Dedifferentiated amniotic fluid mesenchymal stem cell (primary cell): Measurements from ENCODE around the gene MATCAP1.

Experiments
- DNase-seq: peaks from one replicate; pipeline ENCODE4 v3.0.0-alpha.2; 2016; ENCODE audit errors: extremely low spot score

MATCAP1 gene

DNA sequence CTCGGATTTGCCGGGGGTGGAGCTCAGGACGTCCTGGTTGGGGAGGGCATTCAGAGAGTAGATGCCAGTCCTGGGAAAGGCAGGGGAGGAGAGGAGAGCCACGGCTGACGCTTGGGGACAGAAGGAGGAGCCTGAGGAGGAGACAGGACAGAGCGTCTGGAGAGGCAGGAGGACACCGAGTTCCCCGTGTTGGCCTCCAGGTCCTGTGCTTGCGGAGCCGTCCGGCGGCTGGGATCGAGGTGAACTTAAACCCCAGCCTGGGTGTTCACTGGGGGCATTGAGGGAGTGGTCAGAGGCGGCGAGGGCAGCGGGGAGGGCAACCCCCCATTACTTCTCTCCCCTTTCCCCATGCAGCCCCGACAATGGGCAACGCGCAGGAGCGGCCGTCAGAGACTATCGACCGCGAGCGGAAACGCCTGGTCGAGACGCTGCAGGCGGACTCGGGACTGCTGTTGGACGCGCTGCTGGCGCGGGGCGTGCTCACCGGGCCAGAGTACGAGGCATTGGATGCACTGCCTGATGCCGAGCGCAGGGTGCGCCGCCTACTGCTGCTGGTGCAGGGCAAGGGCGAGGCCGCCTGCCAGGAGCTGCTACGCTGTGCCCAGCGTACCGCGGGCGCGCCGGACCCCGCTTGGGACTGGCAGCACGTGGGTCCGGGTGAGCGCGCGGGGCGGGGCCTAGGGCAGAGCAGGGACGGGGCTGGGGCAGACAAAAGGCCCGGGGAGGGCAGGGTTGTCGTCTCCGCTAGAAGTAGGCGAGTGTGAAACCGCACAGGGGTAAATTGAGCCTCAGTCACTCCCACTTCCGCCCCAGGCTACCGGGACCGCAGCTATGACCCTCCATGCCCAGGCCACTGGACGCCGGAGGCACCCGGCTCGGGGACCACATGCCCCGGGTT, 9.7 kb downstream of the MATCAP1 start:
- DNase-seq, result peak; percentile 76

DNA sequence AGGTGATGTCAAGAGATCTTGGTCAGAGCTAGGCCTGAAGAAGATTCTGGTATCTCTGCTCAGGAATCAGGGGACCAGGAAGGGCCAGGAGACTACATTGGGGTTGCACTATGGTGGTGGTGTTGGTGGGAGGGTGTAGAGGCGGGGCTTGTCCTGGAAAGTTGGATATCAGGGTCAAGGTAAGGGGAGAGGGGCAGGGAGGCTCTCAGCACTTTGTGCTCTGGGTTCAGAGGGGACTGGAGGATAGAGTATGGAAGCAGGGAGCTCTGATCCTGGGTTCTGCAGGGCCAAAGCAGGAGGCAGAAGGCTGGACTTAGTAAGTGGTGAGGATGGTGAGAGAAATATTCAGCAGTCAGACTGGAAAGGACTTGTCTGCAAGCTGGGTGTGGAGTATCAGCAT, 10.4 kb downstream of the MATCAP1 start:
- DNase-seq, result no peak

DNA sequence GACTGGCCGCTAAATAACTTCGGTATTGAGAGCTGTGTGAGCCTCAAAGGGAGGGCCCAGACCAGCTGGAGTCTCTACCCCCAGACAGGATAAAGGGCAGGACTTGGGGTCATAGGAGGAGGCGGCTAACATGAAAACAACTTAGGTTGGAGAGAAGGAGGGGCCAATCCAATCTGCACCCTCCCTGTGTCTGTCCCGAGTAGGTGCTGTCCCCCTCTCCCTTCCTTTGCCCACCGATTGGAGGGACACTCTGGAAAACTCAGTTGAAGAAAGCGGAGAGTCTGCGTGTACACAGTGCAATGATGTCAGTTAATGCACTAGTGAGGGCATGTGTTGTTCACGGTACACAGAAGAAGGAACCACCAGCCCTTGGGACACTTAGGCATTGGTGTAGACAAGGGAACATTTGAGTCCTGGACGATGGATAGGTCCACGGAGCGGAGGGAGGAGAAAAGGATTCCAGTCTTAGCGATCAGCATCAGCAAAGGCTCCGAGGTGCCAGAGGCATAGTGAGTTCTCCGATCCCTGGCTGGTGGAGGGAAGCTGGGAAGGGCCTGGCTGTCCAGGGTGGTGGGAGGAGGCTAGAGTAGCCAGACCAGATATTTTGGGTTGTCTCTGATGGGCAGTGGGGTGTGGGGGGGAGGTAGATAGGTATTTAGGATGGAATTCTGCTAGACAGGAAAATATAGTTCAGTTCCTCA, 12.7 kb downstream of the MATCAP1 start:
- no peak for DNase-seq

DNA sequence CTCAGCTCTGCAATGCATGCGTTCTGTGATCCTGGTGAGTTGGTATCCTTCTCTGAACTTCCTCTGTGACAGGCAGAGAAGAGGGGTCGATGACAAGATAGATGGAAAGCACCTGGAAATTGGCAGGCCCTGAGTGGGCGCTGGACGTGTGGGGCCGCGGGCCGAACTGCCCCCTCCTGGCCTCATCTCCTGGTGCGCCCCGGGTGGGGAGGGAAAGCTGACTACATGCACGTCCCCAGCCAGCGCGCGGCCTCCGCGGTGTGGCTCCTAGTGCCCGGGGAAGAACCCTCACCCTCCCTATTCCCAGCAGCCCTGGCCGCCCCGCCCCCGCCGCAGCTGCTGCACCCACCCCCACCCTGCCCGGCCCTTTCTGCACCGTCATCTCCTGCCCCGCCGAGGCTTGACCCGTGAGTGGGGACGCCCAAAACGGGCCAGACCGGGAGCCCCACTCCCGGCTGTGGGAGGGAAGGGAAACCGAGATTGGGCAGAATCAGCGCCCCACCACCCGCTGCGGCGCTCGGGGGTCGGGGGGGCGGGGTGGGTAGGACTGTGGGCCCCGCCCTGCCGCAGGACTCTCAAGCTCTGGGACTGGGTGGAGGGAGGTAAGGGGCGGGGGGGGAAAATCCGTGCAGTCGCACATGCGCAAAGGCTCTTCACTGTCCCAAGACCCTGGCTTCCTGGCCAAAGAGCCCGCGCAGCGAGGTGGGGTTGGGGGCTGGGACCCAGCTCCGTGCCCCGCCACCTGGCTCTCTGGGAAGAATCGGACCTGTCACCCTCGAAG, 13.4 kb downstream of the MATCAP1 start, which contains the start of gene NOL3:
Gene NOL3 (plus strand): TSS at position 371 of the 781 bp plus-strand sequence.
- DNase-seq, result peak; percentile 75

DNA sequence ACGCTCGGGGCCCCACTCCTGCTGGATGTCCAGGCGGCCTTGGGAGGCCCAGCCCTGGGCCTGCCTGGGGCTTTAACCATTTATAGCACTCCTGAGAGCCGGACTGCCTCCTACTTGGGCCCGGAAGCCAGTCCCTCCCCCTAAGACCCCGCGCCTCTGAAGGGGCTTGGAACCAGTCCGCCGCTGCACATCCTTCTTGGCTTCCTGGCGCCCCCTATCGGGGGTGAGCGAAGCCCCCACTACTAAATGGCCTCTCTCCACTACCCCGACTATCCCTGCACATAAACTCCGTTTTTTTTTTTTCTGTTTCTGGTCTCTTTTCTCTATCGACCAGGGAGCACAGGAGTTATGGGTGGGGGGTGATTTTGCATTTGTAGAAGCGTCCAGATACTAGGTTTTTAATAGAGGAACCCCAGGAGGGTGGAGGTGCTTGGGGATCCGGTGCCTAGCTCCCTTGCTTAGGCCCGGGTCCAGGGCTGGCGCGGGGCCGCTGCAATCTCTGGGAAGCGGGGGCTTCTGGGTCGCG, 14.1 kb downstream of the MATCAP1 start:
- no peak for DNase-seq

DNA sequence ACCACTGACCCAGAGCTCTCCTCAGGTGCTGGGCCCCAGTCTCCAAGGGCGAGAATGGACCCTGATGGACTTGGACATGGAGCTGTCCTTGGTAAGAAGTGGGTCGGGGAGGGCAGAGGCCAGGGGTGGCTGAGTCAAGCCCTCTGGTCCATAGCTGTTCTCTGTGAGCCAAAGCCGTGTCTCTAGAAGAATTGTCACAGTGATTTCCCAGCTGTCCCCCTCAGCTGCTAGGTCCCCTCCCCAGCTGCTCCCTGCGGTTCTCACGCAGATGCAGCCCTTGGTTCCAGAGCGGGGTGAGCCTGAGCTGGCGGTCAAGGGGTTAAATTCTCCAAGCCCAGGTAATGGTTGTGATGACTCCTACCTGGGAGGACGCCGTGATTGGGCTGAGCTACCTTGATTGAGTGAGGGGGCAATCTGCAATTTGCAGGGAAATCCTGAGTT, 14.7 kb downstream of the MATCAP1 start:
- DNase-seq, result no peak

DNA sequence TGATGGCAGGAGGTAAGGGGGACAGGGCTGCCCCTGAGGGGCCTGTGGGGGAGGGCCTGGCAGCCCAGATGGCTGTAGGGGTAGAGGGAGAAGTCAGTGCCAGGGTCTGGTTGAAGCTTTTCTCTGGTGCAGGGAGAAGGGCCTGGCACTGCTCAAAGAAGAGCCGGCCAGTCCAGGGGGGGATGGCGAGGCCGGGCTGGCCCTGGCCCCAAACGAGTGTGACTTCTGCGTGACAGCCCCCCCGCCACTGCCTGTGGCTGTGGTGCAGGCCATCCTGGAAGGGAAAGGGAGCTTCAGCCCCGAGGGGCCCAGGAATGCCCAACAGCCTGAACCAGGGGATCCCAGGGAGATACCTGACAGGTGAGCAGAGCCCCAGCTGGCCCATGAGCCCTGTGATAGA, 16.2 kb downstream of the MATCAP1 start:
- no peak for DNase-seq

DNA sequence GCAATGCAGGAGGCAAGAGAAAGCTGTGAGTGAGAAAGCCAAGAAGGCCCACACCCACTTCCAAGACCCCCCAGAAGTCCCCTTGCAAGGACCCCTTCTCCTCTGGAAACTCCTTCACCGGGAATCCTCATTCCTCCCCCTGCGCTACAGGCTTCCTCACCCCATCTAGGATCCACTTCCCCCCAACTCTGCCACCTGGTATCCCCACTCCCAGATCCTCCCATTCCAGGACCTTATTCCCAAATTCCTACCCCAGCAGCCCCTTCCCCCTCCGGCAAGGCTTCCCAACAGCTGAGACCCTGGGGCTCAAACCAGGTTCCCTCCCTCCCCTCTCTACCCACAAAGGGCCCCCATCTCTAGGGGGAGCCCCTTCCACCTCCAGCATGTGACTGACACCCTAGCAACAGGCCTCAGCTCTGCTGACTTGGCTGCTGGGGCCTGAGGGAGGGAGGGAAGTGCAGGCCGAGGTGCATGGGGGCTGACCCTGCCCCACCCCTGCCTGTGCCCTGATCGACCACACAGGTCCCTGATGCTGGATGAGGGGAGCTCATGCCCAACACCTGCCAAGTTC, 17.1 kb downstream of the MATCAP1 start:
- no peak for DNase-seq

DNA sequence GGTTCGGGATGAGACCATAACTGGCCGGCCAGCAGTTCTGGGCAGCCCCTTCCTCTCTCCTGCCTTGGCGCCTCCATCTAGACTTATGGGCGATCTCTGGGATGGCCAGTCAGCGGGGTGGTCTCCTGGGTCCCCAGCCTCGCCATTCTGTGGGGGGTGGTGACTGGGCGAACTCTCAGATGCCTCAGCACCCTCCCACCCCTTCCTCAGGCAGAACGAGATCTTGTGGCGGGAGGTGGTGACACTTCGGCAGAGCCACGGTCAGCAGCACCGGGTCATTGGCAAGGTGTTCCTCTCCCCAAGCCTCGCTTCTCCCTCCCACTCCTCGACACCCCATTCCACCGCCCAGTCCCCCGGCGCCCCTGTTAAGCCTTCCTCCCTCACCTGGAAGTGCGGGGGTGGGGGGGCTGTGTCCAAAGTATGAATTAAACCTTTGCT, 17.6 kb downstream of the MATCAP1 start:
- no peak for DNase-seq

DNA sequence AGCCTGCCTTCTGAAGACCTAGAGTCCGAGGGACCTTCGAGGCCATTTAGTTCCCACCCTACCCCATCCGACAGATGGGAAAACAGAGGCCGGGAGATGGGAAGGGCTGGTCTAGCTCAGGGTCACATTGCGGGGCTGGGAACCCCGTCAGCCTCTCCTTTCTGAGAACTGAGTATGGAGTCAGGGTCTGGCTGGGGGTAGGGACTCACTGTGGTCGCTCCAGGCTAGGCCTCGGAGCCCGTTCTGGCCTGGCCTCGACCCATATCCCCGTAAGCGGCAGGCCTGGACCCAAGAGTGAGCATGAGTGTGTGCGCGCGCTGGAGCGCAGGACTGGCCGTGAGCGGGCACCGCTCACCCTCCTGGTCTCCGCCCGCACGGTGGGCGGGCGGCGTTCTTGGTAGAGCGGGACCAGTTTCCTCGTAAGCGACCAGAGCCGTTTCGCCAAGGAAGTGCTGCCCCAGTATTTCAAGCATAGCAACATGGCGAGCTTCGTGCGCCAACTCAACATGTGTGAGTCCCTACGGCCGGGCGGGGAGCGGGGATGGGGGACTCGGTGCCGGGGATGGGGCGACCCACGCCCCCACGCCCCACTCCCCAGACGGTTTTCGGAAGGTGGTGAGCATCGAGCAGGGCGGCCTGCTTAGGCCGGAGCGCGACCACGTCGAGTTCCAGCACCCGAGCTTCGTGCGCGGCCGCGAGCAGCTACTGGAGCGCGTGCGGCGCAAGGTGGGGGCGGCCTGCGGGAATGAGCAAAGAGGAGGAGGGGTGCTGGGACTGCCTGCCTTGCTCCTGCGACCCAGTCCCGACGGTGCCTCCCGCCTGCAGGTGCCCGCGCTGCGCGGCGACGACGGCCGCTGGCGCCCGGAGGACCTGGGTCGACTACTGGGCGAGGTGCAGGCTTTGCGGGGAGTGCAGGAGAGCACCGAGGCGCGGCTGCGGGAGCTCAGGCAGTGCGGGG, 18.4 kb downstream of the MATCAP1 start:
- no peak for DNase-seq

DNA sequence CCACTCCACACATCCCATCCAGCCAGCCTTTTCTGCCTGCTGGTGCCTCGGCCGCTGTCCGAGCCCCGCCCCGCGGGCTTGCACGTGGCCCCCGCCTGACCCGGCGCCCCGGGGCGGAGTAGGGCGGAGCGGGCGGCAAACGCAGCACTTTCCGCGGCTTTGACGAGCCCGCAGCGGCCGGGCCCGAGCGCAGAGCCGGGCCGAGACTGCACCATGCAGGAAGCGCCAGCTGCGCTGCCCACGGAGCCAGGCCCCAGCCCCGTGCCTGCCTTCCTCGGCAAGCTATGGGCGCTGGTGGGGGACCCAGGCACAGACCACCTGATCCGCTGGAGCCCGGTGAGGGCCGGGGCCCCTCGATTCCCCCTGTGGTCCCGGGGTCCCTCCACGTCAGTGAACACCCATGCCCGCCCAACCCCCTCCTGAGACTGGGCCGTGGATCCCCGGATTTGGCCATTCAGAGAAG, 19.1 kb downstream of the MATCAP1 start, which contains the start of gene HSF4:
Gene HSF4 (plus strand): TSS at position 147 of the 463 bp plus-strand sequence. CDS start 67 bp downstream, at position 214.
- DNase-seq, result no peak

DNA sequence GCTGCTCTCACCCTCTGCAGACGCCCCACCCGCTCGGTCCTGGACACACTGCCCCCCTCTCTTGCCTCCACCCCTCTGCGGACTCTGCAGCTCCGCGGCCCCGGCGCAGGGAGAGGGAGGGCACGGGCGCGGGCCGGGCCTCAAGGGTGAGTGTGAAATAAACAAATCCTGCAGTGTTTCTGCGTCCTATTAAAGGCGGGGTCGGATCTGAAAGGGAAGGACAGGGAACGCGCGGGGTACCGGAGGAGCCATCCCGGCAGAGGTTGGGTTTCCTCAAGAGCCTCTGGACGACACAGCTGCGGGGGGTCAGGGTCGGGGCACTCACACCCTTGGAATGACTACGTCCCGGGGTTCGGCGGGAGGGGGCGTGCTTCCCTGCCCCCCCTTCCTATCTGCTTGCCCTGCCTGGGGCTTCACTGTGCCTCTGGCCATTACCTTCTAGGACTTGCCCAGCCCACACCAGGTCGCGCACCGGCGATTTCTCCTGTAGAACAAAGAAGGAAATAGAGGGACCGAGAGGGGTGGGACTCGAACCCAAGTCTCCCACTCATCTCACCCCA, 19.7 kb downstream of the MATCAP1 start:
- DNase-seq, result no peak

DNA sequence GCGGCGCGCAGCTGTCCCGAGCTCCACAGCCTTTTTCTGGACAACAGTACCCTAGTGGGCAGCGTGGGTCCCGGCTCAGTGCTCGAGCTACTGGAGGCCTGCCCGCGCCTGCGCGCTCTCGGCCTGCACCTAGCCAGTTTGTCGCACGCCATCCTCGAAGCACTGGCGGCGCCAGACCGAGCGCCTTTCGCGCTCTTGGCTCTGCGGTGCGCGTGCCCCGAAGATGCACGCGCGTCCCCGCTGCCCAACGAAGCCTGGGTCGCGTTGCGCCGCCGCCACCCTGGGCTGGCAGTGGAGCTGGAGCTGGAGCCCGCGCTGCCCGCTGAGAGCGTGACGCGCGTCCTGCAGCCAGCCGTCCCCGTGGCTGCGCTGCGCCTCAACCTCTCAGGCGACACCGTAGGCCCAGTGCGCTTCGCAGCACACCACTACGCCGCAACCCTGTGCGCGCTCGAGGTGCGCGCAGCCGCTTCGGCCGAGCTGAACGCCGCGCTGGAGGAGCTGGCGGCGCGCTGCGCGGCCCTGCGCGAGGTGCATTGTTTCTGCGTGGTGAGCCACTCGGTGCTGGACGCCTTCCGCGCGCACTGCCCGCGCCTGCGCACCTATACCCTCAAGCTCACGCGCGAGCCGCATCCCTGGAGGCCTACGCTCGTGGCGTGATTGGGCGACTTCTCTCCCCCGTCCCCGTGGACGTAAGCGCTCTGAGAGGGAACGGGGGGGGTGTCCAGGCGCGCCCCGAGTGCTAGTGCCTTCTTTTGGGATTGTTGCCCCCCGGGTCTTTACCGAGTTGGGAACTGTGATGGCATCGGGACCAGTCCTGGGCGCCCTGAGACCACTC, 20.4 kb downstream of the MATCAP1 start:
- DNase-seq, result no peak

DNA sequence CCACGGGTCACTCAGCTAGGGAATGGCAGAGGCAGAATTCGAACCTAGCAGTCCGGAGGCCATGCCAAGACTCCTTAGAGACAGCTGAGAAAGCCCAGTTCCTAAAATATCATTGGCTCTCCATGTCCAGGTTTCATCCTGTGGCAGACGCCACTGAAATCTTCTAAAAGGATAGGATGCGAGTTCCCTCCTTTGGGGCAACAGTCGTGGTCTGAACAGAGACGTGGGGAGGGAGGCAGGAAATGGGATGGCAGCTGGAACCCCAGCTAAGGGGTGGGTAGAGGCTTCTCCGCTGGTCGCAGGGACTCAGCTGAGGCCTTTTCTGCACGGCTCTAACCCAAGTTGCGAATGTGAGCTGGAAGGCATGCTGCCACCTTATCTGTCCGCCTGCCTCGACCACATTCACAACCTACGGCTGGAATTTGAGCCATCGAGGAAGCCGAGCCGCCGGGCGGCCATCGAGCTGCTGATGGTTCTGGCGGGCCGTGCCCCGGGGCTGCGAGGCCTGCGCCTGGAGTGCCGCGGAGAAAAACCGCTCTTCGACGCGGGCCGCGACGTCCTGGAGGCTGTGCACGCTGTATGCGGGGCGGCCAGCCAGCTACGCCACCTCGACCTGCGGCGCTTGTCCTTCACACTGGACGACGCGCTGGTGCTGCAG, 21.1 kb downstream of the MATCAP1 start:
- DNase-seq, result no peak

DNA sequence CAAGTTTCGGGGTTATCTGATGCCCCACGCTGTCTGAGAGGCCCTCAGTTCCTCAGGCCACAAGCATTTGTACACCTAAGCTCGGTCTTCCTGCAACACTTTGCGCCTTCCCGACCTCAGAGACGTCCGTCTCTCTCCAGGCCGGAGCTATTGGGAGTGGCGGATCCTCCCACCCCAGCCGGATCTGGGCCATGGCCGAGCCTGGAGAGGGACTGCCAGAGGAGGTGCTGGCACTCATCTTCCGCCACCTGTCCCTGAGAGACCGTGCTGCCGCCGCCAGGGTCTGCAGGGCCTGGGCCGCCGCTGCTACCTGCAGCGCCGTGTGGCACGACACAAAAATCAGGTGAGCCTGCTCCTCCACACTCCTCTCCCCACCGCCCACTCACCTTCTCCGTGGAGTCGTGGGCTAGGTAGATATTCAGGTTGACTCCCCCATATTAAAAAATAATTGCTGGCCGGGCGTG, 22.1 kb downstream of the MATCAP1 start:
- DNase-seq, result no peak

DNA sequence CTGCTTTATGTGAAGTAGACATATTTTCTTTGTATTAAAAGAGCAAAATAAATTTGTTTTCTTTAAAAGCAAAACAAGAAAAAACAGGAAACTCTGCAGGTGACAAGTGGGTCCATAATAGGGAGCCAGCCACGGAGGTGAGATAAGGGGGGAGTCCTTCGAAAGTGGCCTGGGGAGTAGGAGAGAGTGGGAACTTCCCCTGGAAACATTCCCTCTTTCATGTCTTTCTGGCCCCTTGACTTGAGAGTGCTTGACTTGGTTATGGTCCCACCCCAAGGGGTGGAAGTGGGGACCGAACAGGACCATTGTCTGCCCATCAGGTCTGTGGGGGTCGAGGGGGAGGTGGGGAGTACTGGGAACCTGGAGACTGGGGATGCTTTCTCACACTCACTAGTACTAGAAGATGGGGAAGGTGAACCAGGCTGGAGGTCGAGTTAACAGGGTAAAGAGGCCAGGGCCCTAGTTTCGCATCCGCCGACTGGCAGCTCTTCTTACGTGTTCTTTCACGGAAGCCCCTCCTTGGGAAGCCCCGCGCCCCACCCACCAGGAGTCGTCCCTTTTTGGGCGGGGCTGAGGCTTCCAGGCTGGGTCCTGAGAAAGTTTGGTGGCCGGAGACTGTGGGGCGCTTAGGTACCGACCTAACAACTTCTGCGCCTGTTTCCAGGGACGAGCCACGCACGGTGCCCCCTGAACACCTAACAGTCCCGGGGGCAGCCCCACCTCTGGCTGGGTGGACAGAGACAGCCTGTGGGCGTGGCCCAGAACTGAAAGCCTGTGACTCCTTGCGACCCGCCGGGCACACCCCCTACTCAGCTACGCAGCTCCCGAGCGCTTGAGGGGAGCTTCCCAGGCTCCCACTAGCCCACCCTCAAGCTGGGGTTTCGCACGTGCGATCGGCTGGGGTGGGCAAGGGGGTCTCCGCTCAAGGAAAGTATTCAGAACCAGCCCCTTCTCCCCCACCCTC, 24.8 kb downstream of the MATCAP1 start:
- no peak for DNase-seq
